IMR-90 (cell line): Measurements from ENCODE around the gene CDKN1A. TPM values are rescaled to one million over a fixed set of nuclear protein-coding genes. Genes with fewer than 3 reads are reported as not detected.

Experiments
- ATAC-seq: fragments of 200-7000 bp; cut with Tn5 transposase; 2 replicates; pipeline ENCODE4 v1.9.1; 2020; ENCODE audit warnings: low read depth, mild to moderate bottlenecking, moderate library complexity
- BruUV-seq: library from RNA; stranded (reverse); fragments of 400-500 nt; replicated peaks from 2 replicates; lab custom pipeline; 2021; lab: Mats Ljungman, UMichigan
- CTCF ChIA-PET: fragments of 300-600 bp; formaldehyde crosslinking; extraction: SDS; loops from one replicate; lab custom pipeline; 2021; ENCODE audit warnings: antibody characterized with exemption; lab: Yijun Ruan, JAX
- POLR2A ChIA-PET: fragments of 300-600 bp; sonication (Branson Sonifier 250); formaldehyde crosslinking; loops from one replicate; lab custom pipeline; 2022; ENCODE audit warnings: antibody characterized with exemption; ENCODE audit not compliant: unreplicated experiment; lab: Charles Lee
- DNase-seq: peaks from one replicate; pipeline ENCODE4 v3.0.0; 2013
- H2AFZ ChIP-seq: replicated peaks from 2 replicates; pipeline ENCODE3; 2013; ENCODE audit warnings: low read length, mild to moderate bottlenecking; ENCODE audit not compliant: poor library complexity
- H2AK5ac ChIP-seq: 2 replicates; pipeline ENCODE4 v1.6.1; 2013; ENCODE audit warnings: low read depth, low read length, inconsistent platforms
- H2AK9ac ChIP-seq: replicated peaks from 2 replicates; pipeline ENCODE3; 2013; ENCODE audit warnings: mild to moderate bottlenecking, low read depth, low read length, moderate library complexity; ENCODE audit not compliant: poor library complexity
- H2BK120ac ChIP-seq: 2 replicates; pipeline ENCODE4 v1.6.1; 2013; ENCODE audit warnings: low read depth, low read length, inconsistent platforms
- H2BK15ac ChIP-seq: 3 replicates; pipeline ENCODE4 v1.6.1; 2013; ENCODE audit warnings: low read depth, low read length, inconsistent platforms
- H2BK20ac ChIP-seq: 2 replicates; pipeline ENCODE4 v1.6.1; 2013; ENCODE audit warnings: low read depth, mild to moderate bottlenecking, inconsistent platforms, low read length, moderate library complexity
- H2BK5ac ChIP-seq: 2 replicates; pipeline ENCODE4 v1.6.1; 2013; ENCODE audit warnings: mild to moderate bottlenecking, low read depth, low read length, inconsistent platforms; ENCODE audit not compliant: poor library complexity, severe bottlenecking
- H3K14ac ChIP-seq: replicated peaks from 2 replicates; pipeline ENCODE4 v1.6.1; 2013; ENCODE audit warnings: low read depth, low read length, inconsistent platforms
- H3K18ac ChIP-seq: 2 replicates; pipeline ENCODE4 v1.6.1; 2013; ENCODE audit warnings: low read depth, low read length, control low read depth
- H3K23ac ChIP-seq: 2 replicates; pipeline ENCODE4 v1.6.1; 2013; ENCODE audit warnings: low read depth, low read length, inconsistent platforms
- H3K27ac ChIP-seq: 2 replicates; pipeline ENCODE4 v1.5.1; 2013; ENCODE audit warnings: mild to moderate bottlenecking, control low read depth, low read length; ENCODE audit not compliant: insufficient read depth
- H3K27me3 ChIP-seq: 2 replicates; pipeline ENCODE4 v1.6.1; 2013; ENCODE audit warnings: low read length; ENCODE audit not compliant: control insufficient read depth, insufficient read depth
- H3K36me3 ChIP-seq: 2 replicates; pipeline ENCODE4 v1.6.1; 2013; ENCODE audit warnings: low read length, mixed read lengths; ENCODE audit not compliant: control insufficient read depth, insufficient read depth
- H3K4ac ChIP-seq: 2 replicates; pipeline ENCODE4 v1.6.1; 2013; ENCODE audit warnings: low read depth, low read length, inconsistent platforms
- H3K4me1 ChIP-seq: 2 replicates; pipeline ENCODE4 v1.6.1; 2013; ENCODE audit warnings: low read length, mixed read lengths; ENCODE audit not compliant: control insufficient read depth, insufficient read depth
- H3K4me2 ChIP-seq: 2 replicates; pipeline ENCODE4 v1.6.1; 2013; ENCODE audit warnings: low read depth, mild to moderate bottlenecking, control low read depth, low read length, moderate library complexity
- H3K4me3 ChIP-seq: 2 replicates; pipeline ENCODE4 v1.5.1; 2013; ENCODE audit warnings: low read depth, mild to moderate bottlenecking, control low read depth, low read length, moderate library complexity; ENCODE audit not compliant: insufficient read depth
- H3K56ac ChIP-seq: 2 replicates; pipeline ENCODE4 v1.6.1; 2013; ENCODE audit warnings: low read length, inconsistent platforms; ENCODE audit not compliant: insufficient read depth; ENCODE audit errors: extremely low read depth
- H3K79me1 ChIP-seq, 2 experiments: 2 replicates each; pipeline ENCODE4 v1.6.1; 2013; ENCODE audit warnings: low read length in 2 of 2, inconsistent platforms in 1 of 2, low read depth in 1 of 2
- H3K9ac ChIP-seq: 2 replicates; pipeline ENCODE4 v1.6.1; 2013; ENCODE audit warnings: low read depth, low read length, control low read depth
- H3K9me1 ChIP-seq: 2 replicates; pipeline ENCODE4 v1.6.1; 2013; ENCODE audit warnings: low read length, inconsistent platforms; ENCODE audit not compliant: insufficient read depth
- H3K9me3 ChIP-seq: 2 replicates; pipeline ENCODE4 v1.6.1; 2013; ENCODE audit warnings: low read length; ENCODE audit not compliant: control insufficient read depth, insufficient read depth
- H4K20me1 ChIP-seq: 2 replicates; pipeline ENCODE4 v1.6.1; 2013; ENCODE audit warnings: low read length, inconsistent platforms; ENCODE audit not compliant: insufficient read depth
- H4K5ac ChIP-seq: 2 replicates; pipeline ENCODE4 v1.6.1; 2013; ENCODE audit warnings: mild to moderate bottlenecking, low read depth, low read length, control low read depth
- H4K8ac ChIP-seq, 2 experiments: 2 replicates each; pipeline ENCODE4 v1.6.1; 2013; ENCODE audit warnings: low read depth in 2 of 2, low read length in 2 of 2, control low read depth in 1 of 2, inconsistent platforms in 1 of 2
- H4K91ac ChIP-seq: 2 replicates; pipeline ENCODE4 v1.6.1; 2013; ENCODE audit warnings: low read depth, low read length, inconsistent platforms; ENCODE audit not compliant: insufficient read depth
- CEBPB ChIP-seq: IDR thresholded peaks from 2 replicates; pipeline ENCODE4 v1.6.1; 2012; ENCODE audit warnings: low read depth, low read length, improper control_type of control experiment
- CHD1 ChIP-seq: IDR thresholded peaks from 2 replicates; pipeline ENCODE4 v1.6.1; 2012; ENCODE audit warnings: low read depth, low read length, improper control_type of control experiment
- FOS ChIP-seq: fragments of 150-350 bp; IDR thresholded peaks from 2 replicates; pipeline ENCODE4 v1.6.1; 2016; ENCODE audit warnings: low read depth, low read length
- MAFK ChIP-seq: IDR thresholded peaks from 2 replicates; pipeline ENCODE4 v1.6.1; 2012; ENCODE audit warnings: low read depth, low read length, improper control_type of control experiment
- MAZ ChIP-seq: IDR thresholded peaks from 2 replicates; pipeline ENCODE4 v1.6.1; 2012; ENCODE audit warnings: low read depth, mild to moderate bottlenecking, low read length, improper control_type of control experiment, moderate library complexity, borderline replicate concordance
- MXI1 ChIP-seq: IDR thresholded peaks from 2 replicates; pipeline ENCODE4 v1.6.1; 2012; ENCODE audit warnings: low read depth, mild to moderate bottlenecking, low read length, moderate library complexity, borderline replicate concordance
- POLR2A ChIP-seq: IDR thresholded peaks from 2 replicates; pipeline ENCODE4 v1.6.1; 2012; ENCODE audit warnings: mild to moderate bottlenecking, low read depth, low read length
- RAD21 ChIP-seq: IDR thresholded peaks from 2 replicates; pipeline ENCODE4 v1.6.1; 2012; ENCODE audit warnings: low read length, improper control_type of control experiment
- SMC3 ChIP-seq: fragments of 150-350 bp; IDR thresholded peaks from 2 replicates; pipeline ENCODE4 v1.6.1; 2016; ENCODE audit warnings: low read depth, mild to moderate bottlenecking, antibody characterized with exemption, low read length, moderate library complexity
- USF2 ChIP-seq: fragments of 150-350 bp; IDR thresholded peaks from 2 replicates; pipeline ENCODE4 v1.6.1; 2017; ENCODE audit warnings: mild to moderate bottlenecking, antibody characterized with exemption, low read length, low read depth
- WGBS, 2 experiments: methylation state at CpG; one replicate each; pipeline versions ENCODE4 v1.1.5 to v1.1.7; 2013; ENCODE audit warnings: missing lambda C conversion rate in 2 of 2; ENCODE audit not compliant: insufficient read length in 1 of 2; ENCODE audit errors: extremely low coverage in 2 of 2; 5-methylcytosine and 5-hydroxymethylcytosine counted together
- dilution Hi-C: fragments of 300-500 bp; cut with HindIII; formaldehyde crosslinking; loops from one replicate; pipeline ENCODE4 v1.14.3; 2018; ENCODE audit warnings: low sequenced_read_pairs; ENCODE audit not compliant: unreplicated experiment
- in situ Hi-C: fragments of 300-500 bp; cut with MboI; formaldehyde crosslinking; loops from 3 replicates; pipeline ENCODE4 v1.14.3; 2019; ENCODE audit warnings: low sequenced_read_pairs, inconsistent platforms, mixed read lengths
- intact Hi-C: fragments of 100-400 bp; cut with micrococcal nuclease; formaldehyde crosslinking; loops from 2 replicates; pipeline ENCODE4 v1.10.0; 2022
- polyA plus RNA-seq, 3 experiments: library from polyadenylated mRNA; depleted of rRNA; stranded (reverse); fragments of >200 nt; gene quantifications; 2 replicates each; pipeline ENCODE4 v1.2.3, GENCODE V29; 2012; ENCODE audit warnings: low replicate concordance in 1 of 3
- total RNA-seq: library from RNA; depleted of rRNA; stranded (reverse); fragments of >200 nt; gene quantifications from 2 replicates; pipeline ENCODE4 v1.2.3, GENCODE V29; 2012
- TF ChIP-seq, protein P1 (sequence below): fragments of 150-350 bp; IDR thresholded peaks from 2 replicates; pipeline ENCODE4 v1.6.1; 2016; ENCODE audit warnings: low read depth, mild to moderate bottlenecking, low read length, moderate library complexity, borderline replicate concordance
- TF ChIP-seq, protein P2 (sequence below): conservative IDR thresholded peaks from 2 replicates; pipeline ENCODE4 v1.5.1; 2012; ENCODE audit warnings: mild to moderate bottlenecking, low read depth, low read length, improper control_type of control experiment

Gene CDKN1A
- total and polyA plus RNA-seq, 2 of the 4 experiments (the other 2 are of a cell fraction), result 155 to 576 TPM

DNA sequence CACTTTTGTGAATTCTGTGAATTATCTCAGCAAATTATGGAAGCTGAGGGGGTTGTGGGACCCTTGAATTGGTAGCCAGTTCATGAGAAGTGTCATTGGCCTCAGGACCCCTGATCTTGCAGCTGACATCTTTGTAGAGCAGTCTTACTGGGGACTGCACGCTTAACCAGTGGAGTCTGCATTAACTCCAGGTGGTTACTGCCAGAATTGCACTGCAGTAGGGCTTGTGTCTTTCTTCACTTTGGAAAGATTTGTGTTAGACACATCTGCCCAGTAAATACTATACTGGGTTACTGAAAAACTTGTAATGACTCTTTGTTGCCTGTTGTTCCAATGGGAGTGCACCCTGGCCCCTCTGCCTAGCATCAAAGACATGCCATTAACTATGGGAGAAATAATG lies 21.2 kb upstream of the CDKN1A start:
- intact Hi-C loops (no loop called here), dilution Hi-C loops (no loop called here), in situ Hi-C loops (no loop called here)
- Histone ChIP-seq H2BK120ac (no peak overlapping the region), H3K4me1 (peaks cover 4% of the 10 kb centered on the region), H3K27me3 (peaks cover 12% of the 10 kb centered on the region), H2BK5ac (no peak overlapping the region), H3K23ac (no peak overlapping the region), H4K5ac (no peak overlapping the region), H4K8ac (no peak overlapping the region), H2AK5ac (no peak overlapping the region), H3K4ac (no peak overlapping the region), H2BK20ac (no peak overlapping the region), H3K9ac (no peak overlapping the region), H3K56ac (no peak overlapping the region), H3K4me3 (no peak overlapping the region), H3K14ac (no peak overlapping the region), H2AK9ac (no peak overlapping the region), H4K20me1 (no peaks in the 10 kb centered on the region), H4K91ac (no peak overlapping the region), H3K36me3 (no peaks in the 10 kb centered on the region), H3K27ac (no peak overlapping the region), H3K4me2 (no peak overlapping the region), H2AFZ (no peak overlapping the region), H2BK15ac (no peak overlapping the region), H3K9me3 (no peaks in the 10 kb centered on the region), H3K79me1 (no peaks in the 10 kb centered on the region), H3K18ac (no peak overlapping the region), H3K9me1 (peaks cover 8% of the 10 kb centered on the region)
- WGBS, 2 experiments, result 100% methylated on average over 1 of the region's 1 CpG; no CpG with 5 or more reads in 1 of the 2 experiments
- CTCF ChIA-PET, result no interaction called here
- POLR2A ChIA-PET, result no interaction called here
- no TSS peak for BruUV-seq
- DNase-seq (no peak), ATAC-seq (no peak)
- TF ChIP-seq USF2 (no peak), RAD21 (no peak), CHD1 (no peak), MXI1 (no peak), MAFK (no peak), POLR2A (no peak), CEBPB (no peak), SMC3 (no peak), FOS (no peak), MAZ (no peak)
- TF ChIP-seq, protein P1, sequence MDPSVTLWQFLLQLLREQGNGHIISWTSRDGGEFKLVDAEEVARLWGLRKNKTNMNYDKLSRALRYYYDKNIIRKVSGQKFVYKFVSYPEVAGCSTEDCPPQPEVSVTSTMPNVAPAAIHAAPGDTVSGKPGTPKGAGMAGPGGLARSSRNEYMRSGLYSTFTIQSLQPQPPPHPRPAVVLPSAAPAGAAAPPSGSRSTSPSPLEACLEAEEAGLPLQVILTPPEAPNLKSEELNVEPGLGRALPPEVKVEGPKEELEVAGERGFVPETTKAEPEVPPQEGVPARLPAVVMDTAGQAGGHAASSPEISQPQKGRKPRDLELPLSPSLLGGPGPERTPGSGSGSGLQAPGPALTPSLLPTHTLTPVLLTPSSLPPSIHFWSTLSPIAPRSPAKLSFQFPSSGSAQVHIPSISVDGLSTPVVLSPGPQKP, result no peak
- TF ChIP-seq, protein P2, sequence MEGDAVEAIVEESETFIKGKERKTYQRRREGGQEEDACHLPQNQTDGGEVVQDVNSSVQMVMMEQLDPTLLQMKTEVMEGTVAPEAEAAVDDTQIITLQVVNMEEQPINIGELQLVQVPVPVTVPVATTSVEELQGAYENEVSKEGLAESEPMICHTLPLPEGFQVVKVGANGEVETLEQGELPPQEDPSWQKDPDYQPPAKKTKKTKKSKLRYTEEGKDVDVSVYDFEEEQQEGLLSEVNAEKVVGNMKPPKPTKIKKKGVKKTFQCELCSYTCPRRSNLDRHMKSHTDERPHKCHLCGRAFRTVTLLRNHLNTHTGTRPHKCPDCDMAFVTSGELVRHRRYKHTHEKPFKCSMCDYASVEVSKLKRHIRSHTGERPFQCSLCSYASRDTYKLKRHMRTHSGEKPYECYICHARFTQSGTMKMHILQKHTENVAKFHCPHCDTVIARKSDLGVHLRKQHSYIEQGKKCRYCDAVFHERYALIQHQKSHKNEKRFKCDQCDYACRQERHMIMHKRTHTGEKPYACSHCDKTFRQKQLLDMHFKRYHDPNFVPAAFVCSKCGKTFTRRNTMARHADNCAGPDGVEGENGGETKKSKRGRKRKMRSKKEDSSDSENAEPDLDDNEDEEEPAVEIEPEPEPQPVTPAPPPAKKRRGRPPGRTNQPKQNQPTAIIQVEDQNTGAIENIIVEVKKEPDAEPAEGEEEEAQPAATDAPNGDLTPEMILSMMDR, result no peak
